ENCODE measurements around the gene SLC4A5.

Gene SLC4A5

DNA sequence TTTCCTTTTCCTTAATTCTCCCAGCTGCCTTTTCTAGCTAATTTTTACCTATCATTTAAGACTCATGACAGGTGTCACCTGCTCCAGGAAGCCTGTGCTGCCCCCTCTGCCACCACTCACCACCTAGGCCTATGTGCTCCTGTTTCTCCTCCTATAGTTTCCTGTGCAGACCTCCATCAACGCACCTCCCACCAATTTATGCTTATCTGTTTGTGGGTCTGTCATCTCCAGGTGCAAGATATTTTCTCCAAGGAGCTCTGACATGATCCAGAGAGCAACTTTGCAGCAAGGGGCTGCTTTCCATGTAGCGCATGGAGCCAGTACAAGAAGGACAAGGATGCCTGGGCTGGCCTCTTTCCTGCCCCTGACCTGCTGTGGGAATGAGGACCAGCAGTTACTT, 42.7 kb downstream of the SLC4A5 start:
- TF ChIP-seq, protein P1, sequence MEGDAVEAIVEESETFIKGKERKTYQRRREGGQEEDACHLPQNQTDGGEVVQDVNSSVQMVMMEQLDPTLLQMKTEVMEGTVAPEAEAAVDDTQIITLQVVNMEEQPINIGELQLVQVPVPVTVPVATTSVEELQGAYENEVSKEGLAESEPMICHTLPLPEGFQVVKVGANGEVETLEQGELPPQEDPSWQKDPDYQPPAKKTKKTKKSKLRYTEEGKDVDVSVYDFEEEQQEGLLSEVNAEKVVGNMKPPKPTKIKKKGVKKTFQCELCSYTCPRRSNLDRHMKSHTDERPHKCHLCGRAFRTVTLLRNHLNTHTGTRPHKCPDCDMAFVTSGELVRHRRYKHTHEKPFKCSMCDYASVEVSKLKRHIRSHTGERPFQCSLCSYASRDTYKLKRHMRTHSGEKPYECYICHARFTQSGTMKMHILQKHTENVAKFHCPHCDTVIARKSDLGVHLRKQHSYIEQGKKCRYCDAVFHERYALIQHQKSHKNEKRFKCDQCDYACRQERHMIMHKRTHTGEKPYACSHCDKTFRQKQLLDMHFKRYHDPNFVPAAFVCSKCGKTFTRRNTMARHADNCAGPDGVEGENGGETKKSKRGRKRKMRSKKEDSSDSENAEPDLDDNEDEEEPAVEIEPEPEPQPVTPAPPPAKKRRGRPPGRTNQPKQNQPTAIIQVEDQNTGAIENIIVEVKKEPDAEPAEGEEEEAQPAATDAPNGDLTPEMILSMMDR (IDR thresholded peaks at IDR 0.05; ENCODE audit: extremely low read depth, insufficient read depth, missing control alignments): no peak
- in situ Hi-C loops (cut with MboI; ENCODE audit: low pct_unique_long_range_greater_than_20kb, low sequenced_read_pairs, unreplicated experiment): no loop called here
- DNase-seq (ENCODE audit: low spot score): no peak

DNA sequence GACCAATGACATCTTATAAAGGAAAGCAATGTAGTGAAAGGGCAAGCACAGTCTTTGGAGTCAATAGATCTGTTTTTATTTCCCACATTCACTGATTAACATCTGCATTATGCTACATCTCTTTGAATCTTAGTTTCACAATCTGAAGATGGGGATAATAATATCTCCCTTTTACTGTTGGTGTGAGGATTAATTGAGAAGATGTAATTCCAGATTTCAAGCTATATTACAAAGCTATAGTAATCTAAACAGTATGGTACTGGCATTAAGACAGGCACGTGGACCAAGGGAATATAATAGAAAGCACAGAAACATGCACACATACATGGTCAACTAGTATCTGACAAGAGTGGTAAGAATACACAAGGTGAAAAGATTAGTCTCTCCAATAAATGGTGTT, 45.3 kb downstream of the SLC4A5 start:
- no peak for DNase-seq (ENCODE audit: low spot score)
- TF ChIP-seq, protein P1 (IDR thresholded peaks at IDR 0.05; ENCODE audit: extremely low read depth, insufficient read depth, missing control alignments): no peak
- in situ Hi-C loops (cut with MboI; ENCODE audit: low pct_unique_long_range_greater_than_20kb, low sequenced_read_pairs, unreplicated experiment): no loop called here

DNA sequence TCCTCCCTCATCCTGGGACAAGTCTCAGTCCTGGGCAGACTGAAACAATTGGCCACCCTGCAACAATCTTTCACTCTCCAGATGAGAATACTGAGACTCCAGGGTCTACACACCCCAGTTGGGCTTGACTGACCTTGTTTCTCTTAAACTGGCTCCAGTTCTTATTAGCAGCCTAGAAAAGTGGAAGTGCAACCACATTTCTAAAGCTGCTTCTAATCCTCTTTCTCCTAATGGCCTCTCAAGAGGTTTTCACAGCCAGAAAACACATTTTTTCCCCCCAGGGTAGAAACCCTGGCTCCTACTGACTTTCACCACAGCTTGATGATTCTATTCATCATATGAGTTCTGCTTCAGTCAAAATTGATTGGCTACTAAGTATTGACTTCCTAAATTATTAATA, 45.8 kb downstream of the SLC4A5 start:
- DNase-seq (ENCODE audit: low spot score): peak; percentile 45
- TF ChIP-seq, protein P1 (IDR thresholded peaks at IDR 0.05; ENCODE audit: extremely low read depth, insufficient read depth, missing control alignments): no peak
- in situ Hi-C loops (cut with MboI; ENCODE audit: low pct_unique_long_range_greater_than_20kb, low sequenced_read_pairs, unreplicated experiment): no loop called here

DNA sequence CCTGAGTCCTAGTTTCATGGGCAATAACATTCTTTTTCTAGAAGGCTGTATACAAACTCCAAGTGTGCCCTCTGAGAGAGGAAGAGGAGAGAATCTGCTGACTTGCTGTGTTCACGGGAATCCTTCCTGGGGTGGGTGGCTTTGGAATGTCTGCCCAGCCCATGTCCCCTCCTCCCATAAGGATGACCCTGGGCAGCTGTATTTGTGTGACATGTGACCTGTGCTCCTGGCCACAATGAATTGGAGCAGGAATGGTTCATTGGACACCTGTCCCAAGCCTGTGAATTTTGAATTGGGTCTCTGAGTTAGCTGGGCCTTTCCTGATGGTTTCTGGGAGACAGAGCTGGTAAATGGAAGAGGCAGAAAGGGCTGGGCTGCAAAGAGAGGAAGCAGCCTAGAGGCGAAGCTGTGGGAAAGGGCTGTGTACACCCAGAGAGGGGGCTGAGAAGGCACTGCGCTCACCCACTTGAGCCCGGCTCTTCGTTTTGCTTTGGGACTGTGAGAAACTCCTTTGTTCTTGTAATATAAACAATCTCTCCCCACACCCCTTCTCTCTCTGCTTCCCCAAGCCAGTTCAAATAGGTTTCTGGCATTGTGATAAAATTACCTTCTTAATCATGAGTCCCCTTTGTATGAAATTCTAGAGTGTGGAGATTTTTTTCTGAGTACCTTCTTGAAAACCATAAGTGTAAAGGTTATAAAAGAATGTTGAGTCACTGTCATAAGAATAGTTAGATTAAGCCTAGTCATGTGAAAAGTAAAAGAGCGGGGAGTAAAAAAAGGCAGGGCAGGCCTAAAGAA, 49.8 kb downstream of the SLC4A5 start:
- TF ChIP-seq, protein P1 (IDR thresholded peaks at IDR 0.05; ENCODE audit: extremely low read depth, insufficient read depth, missing control alignments): no peak
- in situ Hi-C loops (cut with MboI; ENCODE audit: low pct_unique_long_range_greater_than_20kb, low sequenced_read_pairs, unreplicated experiment): no loop called here
- no peak for DNase-seq (ENCODE audit: low spot score)

DNA sequence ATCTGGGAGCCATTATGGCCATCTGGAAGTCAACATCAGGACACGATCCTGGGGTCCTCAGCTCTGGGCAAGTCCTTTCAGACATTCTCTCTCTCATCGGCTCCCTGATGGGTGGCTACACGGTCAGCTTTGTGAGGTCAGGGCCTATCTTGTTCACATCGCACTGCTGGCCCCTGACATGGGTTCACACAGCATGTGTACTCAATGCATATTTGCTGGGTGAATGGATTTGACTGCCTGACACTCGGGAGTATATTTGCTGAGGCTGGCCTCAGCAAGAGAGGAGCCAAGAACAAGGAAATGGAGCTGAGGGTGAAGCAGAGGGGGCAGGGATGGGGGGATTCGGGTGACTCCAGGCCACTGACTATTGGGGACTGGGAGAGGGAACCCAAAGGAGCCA, 50.5 kb downstream of the SLC4A5 start:
- in situ Hi-C loops (cut with MboI; ENCODE audit: low pct_unique_long_range_greater_than_20kb, low sequenced_read_pairs, unreplicated experiment): no loop called here
- DNase-seq (ENCODE audit: low spot score): no peak
- TF ChIP-seq, protein P1 (IDR thresholded peaks at IDR 0.05; ENCODE audit: extremely low read depth, insufficient read depth, missing control alignments): no peak

DNA sequence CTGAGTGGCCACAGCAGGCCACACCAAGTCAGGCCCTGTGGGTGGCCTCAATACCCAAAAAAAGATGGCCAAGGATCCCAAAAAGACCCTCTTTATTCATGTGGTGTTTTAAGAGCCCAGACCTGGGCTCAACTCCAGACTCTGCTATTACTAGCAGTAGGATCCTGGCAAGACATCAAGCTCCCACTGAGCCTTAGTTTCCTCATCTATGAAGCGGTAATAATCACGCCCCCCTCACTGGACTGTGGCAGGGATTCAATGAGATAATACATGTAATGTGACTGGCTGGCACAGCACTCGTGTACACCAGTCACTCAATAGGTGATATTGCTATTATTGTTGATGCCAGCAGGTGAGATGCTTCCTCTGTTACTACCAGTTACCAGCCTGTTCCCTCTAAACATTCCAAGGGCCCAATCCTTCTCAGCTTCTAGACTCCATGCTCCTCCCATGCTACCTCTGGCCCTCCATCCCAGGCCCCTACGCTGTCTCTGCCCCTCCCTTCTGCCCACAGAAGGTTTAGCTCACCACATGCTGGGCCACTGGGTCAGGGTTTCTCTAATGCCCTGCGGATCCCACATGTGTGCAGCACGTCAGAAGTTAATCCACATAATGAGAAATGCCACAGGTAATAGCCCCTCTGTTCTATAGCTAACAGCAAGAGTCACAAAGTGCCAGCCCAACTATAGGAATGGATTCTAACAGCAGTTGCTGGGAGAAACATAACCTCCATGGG, 51.2 kb downstream of the SLC4A5 start:
- DNase-seq (ENCODE audit: low spot score): no peak
- TF ChIP-seq, protein P1 (IDR thresholded peaks at IDR 0.05; ENCODE audit: extremely low read depth, insufficient read depth, missing control alignments): no peak
- in situ Hi-C loops (cut with MboI; ENCODE audit: low pct_unique_long_range_greater_than_20kb, low sequenced_read_pairs, unreplicated experiment): no loop called here

Measured in GM13977 (cell line).